NB4 (cell line): ENCODE data around the gene EPS15.
"Not testable (repeated sequence)": the region's sequence is repeated elsewhere in the genome, so short reads cannot be mapped to it uniquely, and the experiment has no call there.

Source experiments
- DNase-seq: peaks from one replicate; pipeline ENCODE4 v3.0.0; 2010; ENCODE audit warnings: low read depth
- H3K4me3 ChIP-seq: one replicate; pipeline ENCODE4 v1.5.1; 2011; ENCODE audit warnings: mild to moderate bottlenecking, low read depth, low read length, moderate library complexity
- CTCF ChIP-seq: IDR thresholded peaks from one replicate; pipeline ENCODE4 v1.5.1; 2012; ENCODE audit warnings: low read depth, low read length
- MAX ChIP-seq: IDR thresholded peaks from 2 replicates; pipeline ENCODE4 v1.6.1; 2011; ENCODE audit warnings: low read depth, low read length
- MYC ChIP-seq: IDR thresholded peaks from 2 replicates; pipeline ENCODE4 v1.6.1; 2011; ENCODE audit warnings: low read depth, low read length
- POLR2A ChIP-seq: IDR thresholded peaks from 2 replicates; pipeline ENCODE4 v1.6.1; 2011; ENCODE audit warnings: mild to moderate bottlenecking; ENCODE audit not compliant: insufficient read length; ENCODE audit errors: extremely low read depth

The EPS15 gene

GRCh38 chr1:51564124-51564523 lies 45.1 kb upstream of the EPS15 start:
- no peak for TF ChIP-seq MAX
- TF ChIP-seq POLR2A, result no peak
- no peak for TF ChIP-seq CTCF
- no peak for TF ChIP-seq MYC
- no peak overlapping the region for H3K4me3 ChIP-seq
- DNase-seq, result peak; percentile 23

GRCh38 chr1:51561702-51562101 lies 42.6 kb upstream of the EPS15 start:
- no peak for TF ChIP-seq CTCF
- no peak for TF ChIP-seq POLR2A
- no peak for TF ChIP-seq MAX
- TF ChIP-seq MYC, result no peak
- DNase-seq, result no peak
- H3K4me3 ChIP-seq, result no peak overlapping the region

GRCh38 chr1:51560895-51561294 lies 41.8 kb upstream of the EPS15 start:
- DNase-seq, H3K4me3 ChIP-seq: not testable (repeated sequence)

- no peak overlapping the region for H3K4me3 ChIP-seq
- no peak for DNase-seq
- TF ChIP-seq CTCF, result no peak
- TF ChIP-seq MYC, result no peak
- no peak for TF ChIP-seq MAX
- no peak for TF ChIP-seq POLR2A
Measured at GRCh38 chr1:51560034-51560433, 41.0 kb upstream of the EPS15 start.

- TF ChIP-seq MAX (no peak), CTCF (no peak)
- H3K4me3 ChIP-seq, result no peak overlapping the region
- DNase-seq, result no peak
Measured at GRCh38 chr1:51559501-51559900, 40.4 kb upstream of the EPS15 start.

- TF ChIP-seq POLR2A, result no peak
- TF ChIP-seq MYC, result no peak
- no peak for TF ChIP-seq MAX
- TF ChIP-seq CTCF, result no peak
- DNase-seq, result no peak
- H3K4me3 ChIP-seq, result no peak overlapping the region
Measured at GRCh38 chr1:51559064-51559500, 40.0 kb upstream of the EPS15 start.
